ENCODE measurements around the gene IL17RD. TPM values are rescaled to one million over a fixed set of nuclear protein-coding genes. Genes with fewer than 3 reads are reported as not detected.

Gene IL17RD
- total and polyA plus RNA-seq, 2 of the 4 experiments (the other 2 are of a cell fraction), result 0.72 to 0.92 TPM

DNA sequence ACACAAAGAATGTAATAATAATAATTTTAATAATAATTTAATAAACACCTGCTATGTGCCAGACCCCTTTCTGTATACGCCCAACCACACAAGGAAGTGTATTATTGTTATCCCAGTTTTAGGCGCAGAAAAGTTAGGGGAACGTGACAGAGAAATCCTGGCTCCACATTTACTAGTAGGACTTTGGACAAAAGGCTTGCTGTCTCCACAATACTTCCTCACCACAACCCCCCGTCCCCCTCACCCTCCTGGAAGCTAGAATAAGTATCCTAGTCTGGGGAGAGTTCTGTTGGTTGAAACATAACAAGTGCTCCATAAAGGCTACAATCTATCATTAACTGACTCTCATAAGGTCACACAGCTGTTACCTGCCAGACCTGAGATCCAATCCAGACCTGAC lies 488 bp upstream of the IL17RD start:
- H2BK15ac ChIP-seq (ENCODE audit: low read depth, low read length), result no peak overlapping the region
- H3K79me1 ChIP-seq (ENCODE audit: low read depth in 1 of 2, low read length in 2 of 2), result no peaks in the 10 kb centered on the region
- DNase-seq (no peak), ATAC-seq (ENCODE audit: low read depth) (no peak)
- no peaks in the 10 kb centered on the region for H3K9me1 ChIP-seq (ENCODE audit: insufficient read depth, low read length)
- H4K5ac ChIP-seq (ENCODE audit: low read depth, low read length), result no peak overlapping the region
- no peaks in the 10 kb centered on the region; the same call in 1 of the 2 replicates for H4K20me1 ChIP-seq (ENCODE audit: insufficient read depth, low read length)
- no peak overlapping the region for H3K9ac ChIP-seq (ENCODE audit: low read depth, low read length)
- POLR2A ChIA-PET (ENCODE audit: unreplicated experiment), result no interaction called here
- no peak overlapping the region for H2AFZ ChIP-seq (replicated peaks; ENCODE audit: low read length, poor library complexity)
- BruUV-seq (replicated peaks), result no TSS peak
- H4K91ac ChIP-seq (ENCODE audit: insufficient read depth, low read depth, low read length), result no peak overlapping the region
- no peak overlapping the region for H3K14ac ChIP-seq (replicated peaks; ENCODE audit: low read depth, low read length)
- 0 out of 2 replicates have a peak overlapping the region, but pooled peaks have one; percentile 30 for H3K4me2 ChIP-seq (ENCODE audit: low read depth, low read length)
- TF ChIP-seq POLR2A (IDR thresholded peaks at IDR 0.05; ENCODE audit: low read depth, low read length) (no peak), CHD1 (IDR thresholded peaks at IDR 0.05; ENCODE audit: low read depth, low read length) (no peak), FOS (IDR thresholded peaks at IDR 0.05; ENCODE audit: low read depth, low read length) (no peak), USF2 (IDR thresholded peaks at IDR 0.05; ENCODE audit: low read depth, low read length) (no peak), BHLHE40 (IDR thresholded peaks at IDR 0.05; ENCODE audit: low read depth, low read length) (no peak), MXI1 (IDR thresholded peaks at IDR 0.05; ENCODE audit: borderline replicate concordance, low read depth, low read length) (no peak), SMC3 (IDR thresholded peaks at IDR 0.05; ENCODE audit: low read depth, low read length) (no peak), RAD21 (IDR thresholded peaks at IDR 0.05; ENCODE audit: low read length) (no peak), RCOR1 (IDR thresholded peaks at IDR 0.05; ENCODE audit: insufficient replicate concordance, low read length) (no peak), MAZ (IDR thresholded peaks at IDR 0.05; ENCODE audit: borderline replicate concordance, low read depth, low read length) (no peak), RFX5 (IDR thresholded peaks at IDR 0.05; ENCODE audit: low read depth, low read length) (no peak), ELK1 (IDR thresholded peaks at IDR 0.05; ENCODE audit: borderline replicate concordance, low read depth, low read length) (no peak), CTCF (conservative IDR thresholded peaks at IDR 0.05; ENCODE audit: low read depth, low read length) (no peak), CEBPB (IDR thresholded peaks at IDR 0.05; ENCODE audit: low read depth, low read length) (no peak), MAFK (IDR thresholded peaks at IDR 0.05; ENCODE audit: low read depth, low read length) (no peak), NFE2L2 (IDR thresholded peaks at IDR 0.05; ENCODE audit: low read depth, low read length) (no peak)
- peaks cover 6% of the 10 kb centered on the region; the same call in 1 of the 2 replicates for H3K4me1 ChIP-seq (ENCODE audit: control insufficient read depth, insufficient read depth, low read length)
- no peak overlapping the region for H3K27ac ChIP-seq (ENCODE audit: insufficient read depth, low read length)
- H2BK5ac ChIP-seq (ENCODE audit: low read depth, low read length, poor library complexity, severe bottlenecking), result no peak overlapping the region
- in situ Hi-C loops (cut with MboI; ENCODE audit: low sequenced_read_pairs) (loop anchor here (25.0 kb wide), 1 partner anchor 397 kb away; the partner anchor contains the start of gene PDE12), intact Hi-C loops (cut with micrococcal nuclease) (no loop called here), dilution Hi-C loops (cut with HindIII; ENCODE audit: low sequenced_read_pairs, unreplicated experiment) (no loop called here)
- H3K23ac ChIP-seq (ENCODE audit: low read depth, low read length), result no peak overlapping the region
- no peak overlapping the region for H2AK5ac ChIP-seq (ENCODE audit: low read depth, low read length)
- no peak overlapping the region for H3K56ac ChIP-seq (ENCODE audit: extremely low read depth, insufficient read depth, low read length)
- no peak overlapping the region for H3K4me3 ChIP-seq (ENCODE audit: insufficient read depth, low read depth, low read length)
- WGBS, 2 experiments (ENCODE audit: extremely low coverage in 2 of 2, insufficient read length in 1 of 2), result no CpG with 5 or more reads among the region's 4 CpGs
- H3K9me3 ChIP-seq (ENCODE audit: control insufficient read depth, insufficient read depth, low read length), result no peaks in the 10 kb centered on the region
- H3K36me3 ChIP-seq (ENCODE audit: control insufficient read depth, insufficient read depth, low read length), result no peaks in the 10 kb centered on the region
- no peak overlapping the region for H3K18ac ChIP-seq (ENCODE audit: low read depth, low read length)
- CTCF ChIA-PET, result no interaction called here
- H4K8ac ChIP-seq (ENCODE audit: low read depth in 2 of 2, low read length in 2 of 2), result no peak overlapping the region
- peaks cover 40% of the 10 kb centered on the region for H3K27me3 ChIP-seq (ENCODE audit: control insufficient read depth, insufficient read depth, low read length)
- no peak overlapping the region for H3K4ac ChIP-seq (ENCODE audit: low read depth, low read length)
- no peak overlapping the region for H2BK20ac ChIP-seq (ENCODE audit: low read depth, low read length)
- no peak overlapping the region for H2BK120ac ChIP-seq (ENCODE audit: low read depth, low read length)
- no peak overlapping the region for H2AK9ac ChIP-seq (replicated peaks; ENCODE audit: low read depth, low read length, poor library complexity)
